SIG-M5 (cell line): ENCODE measurements around the gene C5orf46.
"Not testable (repeated sequence)": the region's sequence is repeated elsewhere in the genome, so short reads cannot be mapped to it uniquely, and the experiment has no call there.

Experiments used
- DNase-seq: peaks from one replicate; lab custom pipeline; 2025; lab: John Stamatoyannopoulos, UW

Gene C5orf46

DNA sequence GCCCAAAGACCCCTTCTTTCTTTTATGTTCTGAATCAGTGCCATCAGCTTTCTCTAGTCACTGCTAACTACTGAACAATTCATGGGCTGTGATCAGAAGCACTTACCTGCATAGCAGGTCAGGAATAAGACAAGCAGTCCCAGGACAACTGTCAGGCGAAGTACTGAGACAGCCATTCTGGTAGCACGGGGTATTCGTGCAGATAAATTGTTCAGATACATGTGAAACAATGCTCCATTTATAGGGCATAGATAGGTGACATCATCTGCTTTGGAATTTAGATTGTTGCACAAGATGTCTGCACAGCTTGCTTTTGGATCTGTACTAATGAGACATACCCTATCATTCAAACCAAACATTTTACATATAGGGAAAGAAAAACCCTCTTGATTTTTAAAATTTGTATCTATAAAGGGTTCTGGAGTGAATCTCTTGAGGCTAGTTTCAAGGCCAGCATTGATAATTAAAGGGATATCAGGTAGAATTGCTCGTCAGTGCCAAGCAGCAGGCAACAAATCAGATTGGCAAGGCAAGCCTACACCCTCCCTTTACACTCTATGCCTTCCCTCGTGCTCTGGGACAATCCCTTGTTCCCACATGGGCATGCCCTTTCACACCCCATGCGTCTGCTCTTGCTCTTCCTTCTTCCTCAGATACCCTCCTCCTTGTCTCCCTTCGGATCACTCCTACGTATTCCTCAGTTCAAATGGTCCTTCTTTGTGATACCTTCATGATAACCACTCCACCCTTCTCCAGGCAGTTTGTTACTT lies at the start of gene C5orf46:
Gene C5orf46 (minus strand): TSS at position 213 of the 770 bp plus-strand sequence. CDS start 37 bp downstream, at position 176.
- no peak for DNase-seq

DNA sequence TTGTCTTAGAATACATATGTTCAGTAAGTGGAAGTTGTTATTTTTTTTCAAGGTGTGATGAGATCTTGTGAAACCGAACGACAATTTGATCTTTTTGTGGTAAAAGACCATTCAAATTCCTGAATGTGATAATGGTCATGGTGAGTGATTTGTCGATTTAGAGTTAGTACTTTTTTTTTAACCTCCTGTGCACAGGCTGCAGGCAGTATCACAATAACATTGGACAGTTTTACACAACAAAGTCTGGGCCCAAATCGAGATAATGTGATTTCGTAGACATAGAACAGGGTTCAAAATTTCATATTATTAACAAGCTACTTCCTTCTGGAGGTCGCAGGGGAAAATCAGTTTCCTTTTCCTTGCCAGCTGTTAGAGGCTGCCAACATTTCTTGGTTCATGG lies 48.6 kb upstream of the C5orf46 start:
- no peak for DNase-seq

DNA sequence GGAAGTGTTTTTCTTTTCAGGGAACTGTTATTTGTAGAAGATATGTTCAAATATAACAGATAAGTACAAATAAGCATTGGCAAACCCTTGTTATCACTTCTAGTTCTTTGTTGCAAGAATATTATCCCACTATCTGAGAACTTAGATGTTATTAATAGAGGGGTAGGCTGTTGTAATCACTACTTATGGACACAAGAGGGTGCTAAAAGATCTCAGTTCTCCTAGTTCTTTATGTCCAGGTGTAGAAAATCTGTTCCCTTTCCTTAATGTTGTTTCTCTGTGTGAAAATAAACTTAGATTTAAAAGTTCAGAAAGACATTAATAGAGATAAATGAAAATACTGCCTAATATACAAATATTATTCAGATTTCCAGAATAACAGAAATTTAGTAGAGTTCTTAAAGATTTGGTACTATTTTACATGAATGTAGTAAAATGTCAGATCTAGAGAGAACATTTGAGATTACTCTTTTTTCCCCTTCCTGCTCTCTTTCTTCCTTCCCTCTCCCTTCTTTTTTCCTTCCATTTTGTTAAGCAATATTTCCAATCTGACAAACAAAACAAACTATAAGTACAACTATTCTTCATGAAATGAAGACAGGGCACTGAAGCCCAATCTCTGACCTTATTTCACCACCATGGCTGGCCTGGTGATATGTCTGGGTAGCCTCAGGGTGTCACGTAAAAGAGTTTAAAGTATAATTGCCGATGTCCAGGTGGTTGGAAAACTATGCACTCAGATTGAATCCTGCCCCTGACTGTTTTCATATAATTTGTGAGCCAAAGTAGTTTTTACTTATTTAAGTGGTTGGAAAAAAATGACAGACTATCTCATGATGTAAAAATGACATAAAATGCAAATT lies 43.6 kb upstream of the C5orf46 start:
- DNase-seq: no peak

DNA sequence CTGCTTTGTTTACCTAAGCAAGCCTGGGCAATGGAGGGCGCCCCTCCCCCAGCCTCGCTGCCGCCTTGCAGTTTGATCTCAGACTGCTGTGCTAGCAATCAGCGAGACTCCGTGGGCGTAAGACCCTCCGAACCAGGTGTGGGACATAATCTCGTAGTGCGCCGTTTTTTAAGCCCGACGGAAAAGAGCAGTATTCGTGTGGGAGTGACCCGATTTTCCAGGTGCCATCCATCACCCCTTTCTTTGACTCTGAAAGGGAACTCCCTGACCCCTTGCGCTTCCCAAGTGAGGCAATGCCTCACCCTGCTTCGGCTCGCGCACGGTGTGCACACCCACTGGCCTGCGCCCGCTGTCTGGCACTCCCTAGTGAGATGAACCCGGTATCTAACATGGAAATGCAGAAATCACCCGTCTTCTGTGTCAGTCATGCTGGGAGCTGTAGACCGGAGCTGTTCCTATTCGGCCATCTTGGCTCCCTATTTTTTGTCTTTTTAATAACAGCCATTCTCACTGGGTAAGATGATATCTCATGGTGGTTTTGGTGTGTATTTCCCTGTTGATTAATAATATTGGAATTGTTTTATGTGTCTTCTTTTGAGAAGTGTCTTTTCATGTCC lies 40.4 kb upstream of the C5orf46 start:
- DNase-seq: not testable (repeated sequence)

DNA sequence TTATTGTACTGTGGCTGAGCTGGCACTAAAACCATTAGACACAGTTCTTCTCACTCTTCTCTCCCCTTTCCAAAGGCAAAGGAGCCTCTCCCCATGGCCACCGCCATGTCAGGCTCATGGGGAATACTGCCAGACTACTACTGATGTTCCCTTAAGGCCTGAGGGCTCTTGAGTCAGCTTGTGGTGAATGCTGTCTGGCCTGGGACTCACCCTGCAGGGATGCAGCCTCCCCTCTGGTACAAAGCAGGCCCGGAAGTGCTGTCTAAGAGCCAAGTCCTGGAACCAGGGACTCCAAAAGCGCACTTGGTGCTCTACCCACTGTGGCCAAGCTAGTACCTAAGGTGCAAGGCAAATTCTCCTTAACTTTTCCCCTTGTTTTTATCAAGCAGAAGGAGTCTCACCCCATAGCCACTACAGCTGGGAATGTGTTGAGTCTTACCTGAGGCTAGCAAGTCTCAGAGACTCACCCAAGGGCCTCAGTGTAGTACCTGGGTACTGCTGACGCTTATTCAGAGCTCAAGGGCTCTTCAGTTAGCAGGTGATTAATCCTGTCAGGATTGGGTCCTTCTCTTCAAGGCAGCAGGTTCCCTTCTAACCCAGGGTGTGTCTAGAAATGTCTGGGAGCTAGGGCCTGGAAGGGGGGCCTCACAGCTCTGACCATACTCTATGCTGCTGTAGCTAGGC lies 33.2 kb upstream of the C5orf46 start:
- DNase-seq: no peak

DNA sequence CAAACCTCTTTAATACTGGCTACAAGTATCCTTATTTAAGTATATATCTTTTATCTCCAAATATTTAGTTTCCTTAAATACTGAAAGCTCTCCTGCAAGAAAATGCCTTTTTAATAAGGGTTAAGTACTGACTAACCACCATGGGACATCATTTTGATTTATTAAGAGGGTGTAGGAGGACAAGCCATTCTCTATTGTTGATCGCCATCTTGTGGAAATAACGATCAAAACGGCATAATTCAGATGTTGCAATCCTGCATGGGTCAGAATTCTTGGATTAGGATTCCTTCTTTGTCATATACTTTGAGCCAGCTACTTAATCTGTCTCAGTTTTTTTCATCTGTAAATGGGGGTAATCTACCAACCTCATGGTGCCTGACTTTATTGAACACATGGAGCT lies 28.7 kb upstream of the C5orf46 start:
- no peak for DNase-seq

DNA sequence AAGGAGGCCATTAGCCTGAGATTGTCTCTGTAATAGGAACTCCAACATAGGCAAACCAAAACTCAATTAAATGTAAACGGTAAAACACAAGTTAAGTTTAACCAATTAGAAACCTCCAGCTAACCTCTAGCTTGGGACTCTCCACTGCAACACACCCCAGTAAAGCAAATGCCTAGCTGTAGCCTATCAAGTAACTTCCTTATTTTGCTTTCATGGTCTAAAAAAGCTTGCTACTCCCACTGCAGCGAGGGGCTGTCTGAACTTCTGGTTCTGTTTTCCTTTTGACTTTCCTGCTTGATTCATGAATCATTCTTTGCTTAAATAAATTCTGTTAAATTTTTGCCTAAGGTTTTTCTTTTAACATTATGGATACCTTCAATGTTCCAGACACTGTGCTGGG lies 24.4 kb upstream of the C5orf46 start:
- DNase-seq: peak; percentile 14

DNA sequence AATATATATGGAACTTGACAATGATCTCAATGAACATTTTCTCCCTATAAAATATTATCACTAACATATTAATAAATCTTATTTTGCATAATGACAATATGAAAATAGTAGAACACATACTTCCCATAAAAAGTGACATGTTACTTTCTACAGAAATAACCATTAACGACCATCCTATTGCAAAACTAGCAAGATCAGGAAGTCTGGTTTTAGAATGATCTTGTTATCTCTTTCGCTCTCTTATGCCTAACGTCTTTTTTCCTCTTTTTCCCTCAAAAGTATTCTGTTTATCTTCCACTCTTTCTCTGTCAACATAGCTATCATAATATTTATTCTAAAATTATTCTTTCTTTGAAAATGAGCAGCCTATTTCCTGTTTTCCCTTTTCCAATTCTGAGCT lies 21.6 kb upstream of the C5orf46 start:
- no peak for DNase-seq

DNA sequence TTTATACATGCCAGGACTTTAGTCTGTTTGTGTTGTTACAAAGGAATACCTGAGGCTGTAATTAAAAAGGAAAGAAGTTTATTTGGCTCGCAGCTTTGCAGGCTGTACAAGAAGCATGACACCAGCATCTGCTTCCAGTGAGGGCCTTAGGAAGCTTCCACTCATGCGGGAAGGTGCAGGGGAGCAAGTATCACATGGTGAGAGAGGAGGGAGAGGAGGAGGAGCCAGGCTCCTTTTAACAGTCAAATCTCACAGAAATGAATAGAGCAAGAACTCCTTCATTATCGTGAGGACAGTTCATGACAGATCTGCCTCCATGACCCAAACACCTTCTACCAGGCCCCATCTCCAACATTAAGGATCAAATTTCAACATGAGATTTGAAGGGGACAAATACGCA lies 18.7 kb upstream of the C5orf46 start:
- no peak for DNase-seq

DNA sequence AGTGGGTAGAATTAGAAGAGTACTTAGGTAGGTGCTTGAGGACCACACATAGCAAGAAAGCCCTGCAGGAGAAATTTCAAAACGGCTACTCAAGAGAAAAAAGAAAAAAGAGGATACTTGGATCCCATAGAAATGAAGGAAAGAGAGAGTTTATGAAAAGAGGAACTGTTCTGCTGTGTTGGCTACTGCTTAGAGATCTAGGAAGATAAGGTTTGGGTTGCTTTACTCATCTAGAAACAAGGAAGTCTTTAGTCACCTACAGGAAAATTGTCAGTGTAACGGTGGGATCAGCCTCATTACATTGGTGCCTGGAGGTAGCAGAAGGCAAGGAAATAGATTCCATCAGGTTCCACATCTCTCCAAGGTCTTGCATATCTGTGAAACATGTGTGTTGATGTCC lies 14.8 kb upstream of the C5orf46 start:
- DNase-seq: peak; percentile 67

DNA sequence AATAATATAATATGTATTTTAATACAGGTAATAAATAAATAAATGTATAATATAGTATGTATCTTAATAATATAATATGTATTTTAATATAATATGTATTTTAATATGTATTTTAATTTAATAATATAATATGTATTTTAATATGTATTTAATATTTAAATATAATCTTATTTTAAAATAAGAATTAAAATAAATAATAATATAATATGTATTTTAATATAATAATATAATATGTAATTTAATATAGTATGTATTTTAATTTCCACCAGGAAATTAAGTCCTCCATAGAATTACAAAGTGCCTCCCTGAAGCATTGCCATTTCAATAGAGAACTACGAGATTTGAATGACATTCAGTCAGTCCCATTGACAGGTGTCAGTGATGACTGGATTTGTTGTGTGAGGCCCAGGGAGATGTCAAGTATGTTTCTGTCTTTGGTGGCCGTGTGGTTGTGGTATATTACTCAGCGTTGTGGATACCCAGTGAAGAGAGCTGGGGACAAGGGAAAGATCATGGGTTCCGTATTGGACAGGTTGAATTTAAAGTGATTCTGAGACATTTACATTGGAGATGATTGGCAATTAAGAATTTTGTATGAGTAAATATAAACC lies 14.2 kb upstream of the C5orf46 start:
- no peak for DNase-seq

DNA sequence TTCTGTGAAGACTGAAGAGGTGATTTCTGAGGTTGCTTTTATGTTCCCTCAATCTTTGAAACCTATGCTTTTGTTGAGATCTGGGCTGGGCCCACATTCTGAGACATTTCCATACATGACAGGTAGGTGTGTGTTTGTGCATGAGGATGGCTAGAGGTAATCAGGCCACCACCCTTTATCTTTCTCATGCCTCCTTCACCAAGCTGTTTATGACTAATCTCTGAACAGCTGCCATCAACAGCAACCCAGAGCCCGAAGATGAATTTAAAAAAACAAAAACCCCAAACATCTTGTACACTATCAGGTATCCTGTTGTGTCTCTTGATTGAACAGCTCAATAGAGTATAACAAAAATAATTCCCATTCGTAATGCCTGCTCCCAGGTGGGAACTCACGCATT lies 12.6 kb upstream of the C5orf46 start:
- no peak for DNase-seq

DNA sequence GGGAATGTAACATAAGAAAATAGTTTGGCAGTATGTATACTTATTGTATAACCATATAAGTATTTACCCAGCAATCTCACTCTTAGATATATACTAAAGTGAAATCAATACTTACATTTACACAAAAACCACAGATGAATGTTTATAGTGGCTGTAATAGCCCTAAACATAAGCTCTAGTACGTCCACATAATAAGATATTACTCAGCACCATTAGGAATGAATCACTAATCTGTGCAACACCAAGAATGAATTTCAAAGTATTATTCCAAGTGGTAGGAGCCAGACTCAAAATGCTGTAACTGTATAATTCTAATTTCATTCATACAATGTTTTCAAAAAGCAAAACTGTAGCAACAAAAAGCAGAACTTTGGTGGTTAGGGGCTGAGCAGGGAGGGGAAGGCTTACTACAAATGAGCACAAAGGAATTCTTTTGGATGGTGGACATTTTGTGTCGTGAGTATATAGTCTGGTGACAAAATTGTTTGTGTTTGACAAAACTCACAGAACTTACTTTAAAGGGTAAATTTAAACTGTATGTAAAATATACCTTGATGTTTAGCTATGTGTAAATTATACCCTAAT lies 11.9 kb upstream of the C5orf46 start:
- DNase-seq: no peak

DNA sequence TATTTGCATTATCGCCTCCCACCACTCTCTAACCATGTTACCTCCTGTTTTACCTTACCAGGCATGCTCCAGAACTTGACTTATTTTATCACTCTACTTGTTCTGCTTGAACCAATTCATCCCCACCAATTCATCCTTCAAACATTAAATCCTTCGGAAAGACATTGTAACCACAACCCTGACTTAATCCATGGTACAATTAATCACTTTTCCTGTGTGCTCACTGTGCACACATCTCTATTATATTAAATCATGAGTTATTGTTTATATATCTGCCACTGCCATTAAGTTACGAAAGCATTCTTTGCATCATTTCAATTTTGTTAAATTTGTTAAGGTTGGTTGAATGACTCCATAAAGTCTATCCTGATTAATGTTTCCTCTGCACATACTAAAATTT lies 7.4 kb upstream of the C5orf46 start:
- DNase-seq: no peak

DNA sequence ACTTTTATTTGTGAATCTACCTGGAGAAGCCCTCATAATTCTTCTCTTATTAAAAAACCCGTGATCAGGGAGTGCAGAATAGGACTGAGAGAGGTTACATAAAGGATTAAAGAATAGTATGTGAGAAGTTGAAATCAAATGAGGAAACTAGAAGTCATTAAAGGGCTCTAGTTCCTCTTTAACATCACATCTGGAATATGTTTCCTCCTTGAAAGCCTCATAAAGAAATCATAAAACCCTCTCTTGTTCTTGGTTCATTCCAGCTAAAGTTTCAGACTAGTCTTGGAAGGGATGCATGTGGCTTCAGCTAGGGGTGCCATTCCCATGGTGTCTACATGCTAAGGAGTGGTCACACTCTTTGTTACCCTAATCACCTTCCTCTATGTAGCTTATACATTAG lies 5.7 kb upstream of the C5orf46 start:
- peak; percentile 7 for DNase-seq

DNA sequence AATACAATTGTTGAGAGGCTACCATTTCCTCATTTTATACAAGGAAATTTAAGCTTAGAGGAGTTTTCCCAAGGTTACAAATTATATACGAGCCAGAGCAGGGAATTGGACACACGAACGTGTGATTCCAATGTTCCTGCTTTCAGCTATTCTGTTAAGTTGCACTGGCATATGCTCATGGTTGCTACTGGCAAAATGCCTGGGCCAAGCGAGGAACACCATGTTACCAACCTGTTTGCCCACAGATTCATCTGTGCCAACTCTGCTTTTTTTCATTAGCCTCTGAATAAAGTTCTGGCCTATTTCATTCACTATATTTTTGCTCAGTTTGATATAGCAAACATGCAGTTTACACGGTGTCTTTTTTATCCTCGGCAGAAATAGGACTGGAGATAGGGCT lies 5.1 kb upstream of the C5orf46 start:
- no peak for DNase-seq

DNA sequence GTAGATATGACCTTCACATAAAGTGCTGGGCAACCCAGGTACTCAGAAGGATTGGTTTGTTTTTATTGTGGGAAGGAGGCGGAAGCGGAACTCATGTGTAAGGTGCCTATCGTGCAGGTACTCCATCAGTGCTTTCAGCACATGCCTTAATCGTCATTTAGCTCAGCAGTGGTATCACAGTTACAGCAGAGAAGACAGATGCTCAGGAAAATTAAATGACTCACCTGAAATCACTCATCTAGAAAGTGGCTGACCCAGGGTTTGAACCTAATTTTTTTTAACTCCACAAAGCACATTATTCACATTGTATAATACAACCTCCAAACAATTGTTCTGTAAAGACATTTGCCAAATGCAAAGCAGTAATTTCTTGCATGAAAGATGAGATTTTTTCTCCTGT lies 2.2 kb downstream of the C5orf46 start:
- no peak for DNase-seq

DNA sequence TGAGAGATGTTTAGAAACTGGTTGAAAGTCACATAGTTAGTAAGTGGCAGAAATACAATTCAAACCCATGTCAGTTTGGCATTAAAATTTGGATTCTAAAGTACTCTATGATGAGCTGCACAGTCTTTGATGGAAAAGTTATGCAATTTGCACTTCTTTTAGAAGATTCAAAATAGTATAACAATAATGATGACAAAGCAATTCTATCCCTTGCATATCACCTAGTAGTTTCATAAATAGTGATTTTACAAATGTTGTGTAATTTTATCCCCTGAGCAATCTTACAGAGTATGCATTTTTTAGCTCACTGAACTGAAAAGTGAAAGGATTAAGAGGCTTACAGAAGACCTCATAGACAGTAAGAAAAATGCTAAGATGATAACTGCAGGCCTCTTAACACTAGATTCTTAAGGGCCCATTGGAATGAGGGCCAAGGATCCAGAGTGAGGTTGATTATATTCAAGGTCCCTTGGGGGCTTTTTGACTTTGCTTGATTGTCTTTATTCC lies 3.7 kb downstream of the C5orf46 start:
- DNase-seq: no peak

DNA sequence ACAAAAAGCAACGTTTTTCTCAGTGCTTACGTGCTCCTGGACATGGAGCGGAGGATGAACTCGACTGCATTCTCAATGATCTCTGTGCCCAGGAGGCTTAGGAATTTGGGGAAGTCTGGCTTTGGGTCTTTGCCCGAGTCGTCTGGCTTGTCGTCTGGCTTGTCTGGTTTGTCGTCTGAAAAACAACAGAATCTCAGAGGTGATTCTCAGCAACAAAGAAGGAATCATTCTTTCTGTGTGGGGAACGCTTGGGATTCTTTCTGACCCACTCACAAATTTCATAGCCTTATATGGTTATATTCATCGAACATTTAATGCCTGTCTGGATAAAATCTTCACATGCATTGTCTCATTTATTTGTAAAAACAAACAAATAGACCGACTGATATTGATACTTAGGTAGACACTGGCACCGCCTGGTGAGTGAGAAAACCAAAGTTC lies 4.7 kb downstream of the C5orf46 start:
- DNase-seq: no peak

DNA sequence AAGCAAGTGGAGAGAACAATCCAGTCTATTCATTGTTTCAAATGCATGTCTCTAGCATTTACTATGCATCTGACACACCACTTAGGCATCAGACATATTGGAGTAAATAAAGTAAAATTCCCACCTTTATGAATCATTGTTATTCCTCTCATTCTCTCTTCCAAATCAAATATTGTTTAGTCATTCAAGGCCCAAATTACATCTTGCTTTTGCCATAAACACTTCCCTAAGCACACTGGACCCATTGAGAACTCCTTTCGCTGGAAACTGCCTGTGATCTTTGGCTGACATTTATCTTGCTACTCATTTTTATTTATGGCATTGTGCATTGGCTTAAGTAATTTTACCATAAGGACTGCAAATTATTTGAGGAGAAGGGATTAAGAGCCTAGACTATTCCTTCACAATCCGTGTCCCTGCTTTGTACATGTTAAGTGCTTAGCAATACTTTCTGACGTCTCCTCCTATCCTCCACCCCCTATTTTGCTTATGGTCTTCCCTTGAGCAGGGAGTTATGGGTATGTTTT lies 7.4 kb downstream of the C5orf46 start:
- no peak for DNase-seq

DNA sequence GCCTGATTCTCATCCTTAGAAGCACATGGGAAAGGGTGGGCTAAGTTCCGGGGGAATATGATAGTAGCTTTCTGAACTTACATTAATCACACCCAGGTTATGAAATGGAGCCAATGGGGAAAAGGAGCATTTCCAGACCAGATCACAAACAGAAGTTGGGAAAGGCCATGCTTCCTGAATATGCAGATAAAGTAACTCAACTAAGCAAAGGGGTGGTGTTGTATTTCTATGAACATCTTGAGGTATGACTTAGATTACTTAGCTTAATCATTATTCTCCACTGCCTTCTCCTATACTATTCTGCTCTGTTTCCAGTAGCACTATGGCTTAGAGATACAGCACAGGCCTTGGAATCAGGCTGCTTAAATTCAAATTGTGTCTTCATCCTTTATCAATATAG lies 10.5 kb downstream of the C5orf46 start:
- DNase-seq: no peak
